ENCODE measurements around the gene MYH14.
"Not testable (repeated sequence)": the region's sequence is repeated elsewhere in the genome, so short reads cannot be mapped to it uniquely, and the experiment has no call there.

Gene MYH14

DNA sequence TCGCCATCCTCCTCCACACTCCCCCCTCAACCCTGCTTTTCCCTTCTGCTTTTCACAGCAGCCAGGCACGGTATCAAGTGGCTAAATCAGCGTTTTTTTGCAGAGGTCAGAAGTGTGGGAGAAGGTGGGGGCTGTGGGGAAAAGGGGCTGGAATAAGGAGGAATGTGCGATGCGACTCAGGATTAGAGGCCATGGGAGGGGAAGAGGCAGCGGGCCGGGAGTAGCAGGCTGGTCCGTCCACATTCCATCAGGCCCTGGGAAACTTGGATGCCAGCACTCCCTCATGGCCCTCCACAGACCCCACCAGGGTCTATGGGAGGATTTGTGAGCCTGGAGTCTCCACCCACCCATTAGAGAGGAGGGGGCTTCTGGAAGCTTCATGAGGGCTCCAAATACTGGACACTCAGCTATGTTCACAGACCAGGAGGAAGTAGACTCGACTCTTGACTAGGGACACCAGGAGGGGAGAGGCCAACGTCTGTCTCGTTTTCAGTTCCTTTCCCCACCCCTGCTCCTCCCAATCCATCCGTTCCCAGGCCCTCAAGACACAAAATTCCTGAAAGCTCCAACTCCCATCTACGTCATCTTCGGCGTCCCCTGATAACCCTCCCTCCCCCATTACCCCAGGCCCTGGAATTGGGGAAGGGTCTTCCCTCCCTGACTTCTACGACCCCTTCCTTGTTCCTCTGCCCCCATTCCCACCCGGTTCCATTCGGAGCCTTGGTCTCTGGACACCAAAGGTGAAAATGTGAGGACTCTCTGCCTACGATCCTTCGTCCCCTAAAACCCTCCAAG, 129.0 kb downstream of the MYH14 start:
- H3K4me3 ChIP-seq (ENCODE audit: low read depth, low read length): no peak overlapping the region
- TF ChIP-seq, protein P1, sequence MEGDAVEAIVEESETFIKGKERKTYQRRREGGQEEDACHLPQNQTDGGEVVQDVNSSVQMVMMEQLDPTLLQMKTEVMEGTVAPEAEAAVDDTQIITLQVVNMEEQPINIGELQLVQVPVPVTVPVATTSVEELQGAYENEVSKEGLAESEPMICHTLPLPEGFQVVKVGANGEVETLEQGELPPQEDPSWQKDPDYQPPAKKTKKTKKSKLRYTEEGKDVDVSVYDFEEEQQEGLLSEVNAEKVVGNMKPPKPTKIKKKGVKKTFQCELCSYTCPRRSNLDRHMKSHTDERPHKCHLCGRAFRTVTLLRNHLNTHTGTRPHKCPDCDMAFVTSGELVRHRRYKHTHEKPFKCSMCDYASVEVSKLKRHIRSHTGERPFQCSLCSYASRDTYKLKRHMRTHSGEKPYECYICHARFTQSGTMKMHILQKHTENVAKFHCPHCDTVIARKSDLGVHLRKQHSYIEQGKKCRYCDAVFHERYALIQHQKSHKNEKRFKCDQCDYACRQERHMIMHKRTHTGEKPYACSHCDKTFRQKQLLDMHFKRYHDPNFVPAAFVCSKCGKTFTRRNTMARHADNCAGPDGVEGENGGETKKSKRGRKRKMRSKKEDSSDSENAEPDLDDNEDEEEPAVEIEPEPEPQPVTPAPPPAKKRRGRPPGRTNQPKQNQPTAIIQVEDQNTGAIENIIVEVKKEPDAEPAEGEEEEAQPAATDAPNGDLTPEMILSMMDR (IDR thresholded peaks at IDR 0.05; ENCODE audit: low read depth, low read length): no peak
- no peak for DNase-seq (ENCODE audit: low read depth, low spot score)
- in situ Hi-C loops (cut with HindIII; ENCODE audit: low sequenced_read_pairs): no loop called here

DNA sequence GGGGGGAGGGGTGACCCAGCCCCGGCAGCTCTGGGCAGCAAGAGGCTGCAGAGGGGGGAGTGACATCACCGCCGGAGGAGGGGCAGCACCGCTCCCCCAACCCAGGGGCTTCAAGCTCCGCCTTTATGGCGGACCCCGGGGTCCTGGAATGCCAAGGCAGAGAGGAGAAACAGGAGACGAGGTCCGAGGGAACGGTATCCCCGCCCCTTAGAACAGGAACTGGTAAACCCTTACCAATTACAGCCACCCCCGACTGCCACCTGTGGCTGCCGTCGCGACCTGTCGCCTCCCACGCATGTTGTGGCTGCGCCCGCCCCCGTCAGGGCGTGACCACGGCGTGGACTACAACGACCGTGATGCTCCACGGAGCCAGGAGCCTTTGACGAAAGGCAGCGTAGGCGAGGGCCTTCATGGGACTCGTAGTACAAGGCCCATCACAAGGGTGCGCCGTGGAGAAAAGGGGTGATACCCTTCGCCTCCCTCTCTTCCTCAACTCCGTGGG, 129.9 kb downstream of the MYH14 start:
- in situ Hi-C loops (cut with HindIII; ENCODE audit: low sequenced_read_pairs): no loop called here
- TF ChIP-seq, protein P1 (IDR thresholded peaks at IDR 0.05; ENCODE audit: low read depth, low read length): no peak
- peak overlapping the region; percentile 37 for H3K4me3 ChIP-seq (ENCODE audit: low read depth, low read length)
- peak; percentile 84 for DNase-seq (ENCODE audit: low read depth, low spot score)

DNA sequence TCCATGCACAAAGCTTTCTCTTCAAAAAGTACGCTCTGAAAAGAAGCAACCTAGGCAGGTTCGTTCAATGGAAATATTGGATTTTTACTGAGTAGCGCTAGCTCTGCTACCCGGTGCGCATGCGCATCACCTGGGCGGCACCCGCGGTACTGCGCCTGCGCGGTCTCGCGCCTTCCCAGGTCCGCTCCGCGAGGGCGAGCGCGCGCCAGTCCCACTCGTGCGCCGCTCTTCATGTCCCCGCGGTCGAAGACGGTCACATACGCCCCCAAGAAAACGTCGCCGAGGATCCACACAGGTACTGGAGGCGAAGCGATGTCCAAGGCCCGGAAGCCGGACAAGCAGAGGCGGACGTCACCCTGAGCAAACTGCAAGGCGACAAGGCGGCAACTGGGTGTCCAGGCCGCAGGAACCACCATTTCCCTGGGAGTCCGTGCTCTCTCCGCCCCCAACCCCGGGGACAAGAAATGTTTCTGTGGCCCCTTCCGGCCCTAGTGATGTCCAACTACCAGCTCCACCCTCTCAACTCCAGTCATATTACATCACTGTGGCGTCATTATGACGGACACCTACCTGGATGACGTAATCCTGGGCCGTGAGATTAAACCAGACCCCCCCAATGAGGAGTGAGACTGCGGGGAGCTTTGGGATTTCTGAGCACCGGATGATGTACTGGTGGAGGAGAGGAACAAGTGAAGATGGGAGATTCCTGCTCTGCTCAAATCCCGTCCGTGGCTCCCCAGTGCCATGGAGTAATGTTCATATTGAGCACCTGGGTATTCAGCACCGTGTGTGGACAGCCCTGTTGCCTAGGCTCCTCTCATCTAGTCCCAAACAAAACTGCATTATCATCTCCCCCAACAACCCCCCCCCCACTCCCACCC, 130.6 kb downstream of the MYH14 start:
- in situ Hi-C loops (cut with HindIII; ENCODE audit: low sequenced_read_pairs): no loop called here
- H3K4me3 ChIP-seq (ENCODE audit: low read depth, low read length): peak overlapping the region; percentile 37
- TF ChIP-seq, protein P1 (IDR thresholded peaks at IDR 0.05; ENCODE audit: low read depth, low read length): no peak
- DNase-seq (ENCODE audit: low read depth, low spot score): no peak

DNA sequence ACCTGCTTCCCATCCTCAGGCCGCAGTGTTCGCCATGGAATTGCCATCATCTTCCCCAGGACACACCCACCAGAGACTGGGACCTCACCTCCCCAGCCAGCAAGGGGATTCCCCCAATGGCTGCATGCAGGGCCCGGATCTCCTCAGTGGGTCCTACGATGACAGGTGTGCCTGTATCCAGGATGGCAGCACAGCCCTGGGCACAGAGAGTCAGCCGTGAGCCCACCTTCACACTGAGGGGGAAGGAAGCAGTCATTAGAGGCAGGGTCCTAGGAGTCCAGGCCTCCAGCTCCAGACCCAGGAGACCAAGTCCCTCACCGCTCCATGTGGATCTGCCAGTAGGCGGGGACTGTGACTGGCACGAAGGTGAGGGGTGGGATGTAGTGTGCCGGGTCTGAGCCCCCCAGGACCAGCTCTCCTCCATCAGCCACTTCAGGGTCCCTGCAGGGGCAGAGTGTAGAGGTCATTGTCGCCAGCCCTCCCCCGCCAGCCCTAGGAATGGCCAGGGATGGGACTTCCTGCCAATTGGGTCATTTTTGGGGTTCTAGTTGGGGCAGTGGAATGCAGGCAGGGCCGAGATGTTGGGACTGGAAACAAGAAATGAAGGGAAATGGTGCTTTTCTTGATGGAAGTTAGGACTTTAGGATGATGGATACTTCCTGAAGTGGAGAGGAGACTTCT, 131.5 kb downstream of the MYH14 start:
- TF ChIP-seq, protein P1 (IDR thresholded peaks at IDR 0.05; ENCODE audit: low read depth, low read length): no peak
- no peak for DNase-seq (ENCODE audit: low read depth, low spot score)
- H3K4me3 ChIP-seq (ENCODE audit: low read depth, low read length): no peak overlapping the region
- in situ Hi-C loops (cut with HindIII; ENCODE audit: low sequenced_read_pairs): no loop called here

DNA sequence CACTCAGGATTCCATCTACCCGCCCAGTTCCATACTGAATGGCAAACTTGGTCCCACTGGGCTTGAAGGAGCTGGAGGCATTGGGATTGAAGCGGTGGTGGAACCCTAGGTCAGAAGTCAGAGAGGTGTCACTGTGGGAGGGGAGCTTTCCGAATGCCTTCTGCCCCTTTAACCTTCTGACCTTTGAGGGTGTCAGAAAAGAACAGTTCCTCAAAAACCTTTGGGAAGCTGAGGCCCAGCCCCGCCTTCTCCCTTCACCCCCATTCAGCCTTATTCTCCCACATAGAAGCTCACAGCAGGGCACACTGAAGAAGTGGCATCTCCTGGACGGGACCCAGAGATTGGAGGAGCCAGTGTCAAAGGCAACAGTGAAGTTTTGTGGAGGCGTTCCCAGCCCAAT, 133.6 kb downstream of the MYH14 start:
- H3K4me3 ChIP-seq (ENCODE audit: low read depth, low read length); in situ Hi-C loops (cut with HindIII; ENCODE audit: low sequenced_read_pairs); DNase-seq (ENCODE audit: low read depth, low spot score): not testable (repeated sequence)

DNA sequence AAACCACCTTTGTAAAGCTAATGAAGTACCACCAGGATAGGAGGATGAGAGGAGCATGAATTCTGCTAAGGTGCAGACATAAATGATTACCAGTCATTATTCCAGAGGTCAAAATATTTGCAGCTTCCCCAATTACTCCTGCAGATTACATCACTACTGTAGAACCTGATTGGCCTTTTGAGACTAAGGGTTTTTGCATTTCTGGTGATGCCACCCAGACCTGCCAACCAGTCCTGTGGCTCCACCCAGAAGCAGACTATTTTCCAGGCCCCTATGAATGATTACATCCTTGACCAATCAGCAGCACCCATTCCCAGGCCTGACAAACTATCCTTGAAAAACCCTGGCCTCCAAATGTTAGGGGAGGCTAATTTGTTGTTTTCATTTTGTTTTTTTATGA, 136.9 kb downstream of the MYH14 start:
- H3K4me3 ChIP-seq (ENCODE audit: low read depth, low read length): no peak overlapping the region
- DNase-seq (ENCODE audit: low read depth, low spot score): no peak
- TF ChIP-seq, protein P1 (IDR thresholded peaks at IDR 0.05; ENCODE audit: low read depth, low read length): no peak

More for the DNA sequence above, 136.9 kb downstream of the MYH14 start:
- in situ Hi-C loops (cut with HindIII; ENCODE audit: low sequenced_read_pairs): no loop called here
